ENCODE data around the gene FAM171A2.

DNA sequence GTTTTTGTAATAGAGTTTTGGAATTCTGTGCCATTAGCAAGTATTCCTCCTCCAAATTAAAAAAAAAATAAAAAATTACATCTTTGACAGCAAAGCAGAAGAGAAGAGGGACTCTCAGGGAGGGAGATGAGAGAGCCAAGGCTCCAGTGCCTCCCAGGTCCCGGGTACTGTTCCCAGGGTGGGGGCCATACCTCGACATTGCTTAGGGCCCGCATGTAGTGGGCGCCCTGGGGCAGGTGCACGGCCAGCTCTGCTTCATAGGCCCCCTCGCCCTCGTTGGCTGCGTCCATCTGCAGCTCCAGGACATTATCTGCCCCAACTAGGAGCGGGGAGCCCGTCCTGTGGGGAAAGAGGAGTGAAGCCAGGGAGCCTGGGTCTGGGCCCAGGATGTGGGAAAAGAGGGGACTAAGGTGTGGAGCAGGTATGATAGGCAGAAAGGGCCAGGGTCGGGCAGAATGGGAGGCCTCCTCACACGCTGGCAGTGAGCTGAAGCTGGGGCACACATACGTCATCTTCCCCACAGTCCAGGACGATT lies 14.6 kb upstream of the FAM171A2 start:
- TF ChIP-seq YY1 (IDR thresholded peaks at IDR 0.05; ENCODE audit: low read depth, low read length) = no peak
- TF ChIP-seq CTCF (IDR thresholded peaks at IDR 0.05; ENCODE audit: control extremely low read depth in 1 of 3, insufficient read depth in 1 of 3, low read depth in 1 of 3, low read length in 3 of 3) = no peak
- no peak for TF ChIP-seq SP4 (IDR thresholded peaks at IDR 0.05; ENCODE audit: low read length)
- TF ChIP-seq EZH2 (IDR thresholded peaks at IDR 0.05; ENCODE audit: low read depth, low read length, severe bottlenecking) = no peak
- no peak for TF ChIP-seq TAF1 (IDR thresholded peaks at IDR 0.05; ENCODE audit: low read depth, low read length)
- TF ChIP-seq POLR2AphosphoS5 (IDR thresholded peaks at IDR 0.05; ENCODE audit: low read depth, low read length) = no peak
- TF ChIP-seq TBP (IDR thresholded peaks at IDR 0.05; ENCODE audit: low read depth, low read length) = no peak
- no peak for TF ChIP-seq POLR2A (IDR thresholded peaks at IDR 0.05; ENCODE audit: control extremely low read depth in 1 of 2, low read depth in 2 of 2, low read length in 2 of 2)
- no peak for TF ChIP-seq GABPA (IDR thresholded peaks at IDR 0.05; ENCODE audit: borderline replicate concordance, insufficient read depth, low read length)

Data from H1 (cell line).